Stromal cell of bone marrow (primary cell): ENCODE data around the gene KCND1.

Source experiments
- DNase-seq: peaks from one replicate; pipeline ENCODE4 v3.0.0-alpha.2; 2012; ENCODE audit warnings: low read depth

The KCND1 gene

GRCh38 chrX:48911412-48912182, 60.0 kb downstream of the KCND1 start, which contains the start of gene SLC35A2:
TSS of gene SLC35A2 (minus strand) at chrX:48911646. CDS start at chrX:48911636, 10 bp downstream.
- no peak for DNase-seq
